ENCODE measurements around the gene LIMS1.
A peak's percentile ranks its signal among the peaks of the same experiment; 100 is the strongest.
"Not testable (repeated sequence)": the region's sequence is repeated elsewhere in the genome, so short reads cannot be mapped to it uniquely, and the experiment has no call there.

LIMS1 gene

GRCh38 chr2:108664089-108664488 is 129.8 kb downstream of the LIMS1 start:
- DNase-seq (ENCODE audit: low read depth), result not testable (repeated sequence)

- DNase-seq (ENCODE audit: low read depth), result not testable (repeated sequence)
Measured at GRCh38 chr2:108664979-108665378, 130.7 kb downstream of the LIMS1 start.

DNA sequence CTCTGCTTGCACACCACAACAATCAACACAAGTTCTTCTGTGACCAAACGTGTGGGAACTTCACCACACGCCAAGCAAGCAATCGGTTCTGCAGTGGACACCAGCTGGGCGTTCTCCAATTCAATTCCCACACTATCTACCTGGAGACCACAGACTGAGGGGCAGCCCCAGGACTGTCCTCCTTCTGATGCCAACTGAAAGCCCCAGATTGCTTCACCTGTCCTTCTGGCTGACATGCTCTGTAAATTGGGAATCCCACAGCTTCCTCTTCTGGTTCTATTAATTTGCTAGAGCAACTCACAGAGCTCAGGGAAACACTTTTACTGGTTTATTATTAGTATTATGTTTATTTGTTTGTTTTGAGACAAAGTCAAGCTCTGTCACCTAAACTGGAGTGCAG is 131.7 kb downstream of the LIMS1 start:
- DNase-seq (ENCODE audit: low read depth), result not testable (repeated sequence)

DNA sequence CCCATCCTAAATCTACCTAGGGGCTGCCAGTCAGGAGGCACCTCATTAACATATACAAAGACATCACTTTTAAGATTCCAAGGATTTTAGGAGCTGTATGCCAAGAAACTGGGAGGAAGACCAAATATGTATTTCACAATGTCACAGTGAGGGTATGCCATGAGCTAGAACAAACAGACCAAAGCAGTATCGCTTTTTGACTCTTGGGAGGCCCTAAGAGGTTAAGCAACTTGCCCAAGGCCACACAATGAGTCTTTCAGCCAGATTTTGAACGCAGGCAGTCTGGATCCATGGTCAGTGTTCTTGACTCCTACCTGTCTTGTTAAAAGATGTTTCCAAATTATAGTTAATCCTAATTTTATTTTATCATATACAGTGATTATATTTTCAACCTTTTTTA is 132.9 kb downstream of the LIMS1 start:
- not testable (repeated sequence) for DNase-seq (ENCODE audit: low read depth)

- DNase-seq (ENCODE audit: low read depth), result not testable (repeated sequence)
Measured at GRCh38 chr2:108670282-108670681, 136.0 kb downstream of the LIMS1 start.

DNA sequence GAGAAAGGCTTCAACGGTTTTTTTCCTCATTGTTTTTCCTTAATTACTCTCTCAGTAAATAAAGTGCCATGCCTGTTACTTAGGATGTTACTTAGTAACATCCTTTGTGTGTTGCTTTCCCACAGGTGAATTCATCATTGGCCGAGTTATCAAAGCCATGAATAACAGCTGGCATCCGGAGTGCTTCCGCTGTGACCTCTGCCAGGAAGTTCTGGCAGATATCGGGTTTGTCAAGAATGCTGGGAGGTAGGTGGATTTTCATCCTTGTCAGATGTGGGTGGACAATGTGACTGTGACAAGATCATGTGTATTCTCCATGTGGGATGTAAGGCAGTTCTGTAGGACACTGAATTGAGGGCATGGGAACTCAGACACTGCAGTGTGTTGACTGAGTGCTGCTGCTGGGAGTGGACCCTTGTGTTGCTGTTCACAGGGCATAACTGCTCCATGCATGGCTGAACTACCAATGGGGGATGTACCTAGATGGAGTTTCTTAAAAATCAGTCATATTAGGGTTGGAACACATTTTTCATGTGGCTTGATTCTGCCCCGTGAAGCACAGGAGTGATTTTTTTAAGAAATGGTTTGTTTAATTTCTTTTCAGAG is 138.0 kb downstream of the LIMS1 start:
- not testable (repeated sequence) for DNase-seq (ENCODE audit: low read depth)

DNA sequence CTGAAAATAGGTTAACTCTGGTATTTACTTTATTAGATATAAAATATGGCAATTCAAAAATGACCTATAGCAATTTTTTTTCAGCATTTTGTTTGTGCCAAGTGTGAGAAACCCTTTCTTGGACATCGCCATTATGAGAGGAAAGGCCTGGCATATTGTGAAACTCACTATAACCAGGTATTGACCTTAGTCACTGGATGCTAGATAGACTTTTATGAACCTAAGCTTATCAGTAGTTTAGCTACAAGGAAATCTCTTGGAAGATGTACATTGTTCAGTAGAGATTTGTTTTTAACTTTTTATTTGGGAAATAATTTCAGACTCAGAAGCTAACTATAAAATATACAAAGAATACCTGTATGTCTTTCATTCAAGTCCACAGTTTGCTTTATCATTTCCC is 142.3 kb downstream of the LIMS1 start:
- not testable (repeated sequence) for DNase-seq (ENCODE audit: low read depth)

- not testable (repeated sequence) for DNase-seq (ENCODE audit: low read depth)
Measured at GRCh38 chr2:108677239-108677744, 143.0 kb downstream of the LIMS1 start.

- DNase-seq (ENCODE audit: low read depth), result peak; percentile 35
Measured at GRCh38 chr2:108678198-108678651, 144.0 kb downstream of the LIMS1 start.

- DNase-seq (ENCODE audit: low read depth), result not testable (repeated sequence)
Measured at GRCh38 chr2:108680805-108681204, 146.5 kb downstream of the LIMS1 start.

DNA sequence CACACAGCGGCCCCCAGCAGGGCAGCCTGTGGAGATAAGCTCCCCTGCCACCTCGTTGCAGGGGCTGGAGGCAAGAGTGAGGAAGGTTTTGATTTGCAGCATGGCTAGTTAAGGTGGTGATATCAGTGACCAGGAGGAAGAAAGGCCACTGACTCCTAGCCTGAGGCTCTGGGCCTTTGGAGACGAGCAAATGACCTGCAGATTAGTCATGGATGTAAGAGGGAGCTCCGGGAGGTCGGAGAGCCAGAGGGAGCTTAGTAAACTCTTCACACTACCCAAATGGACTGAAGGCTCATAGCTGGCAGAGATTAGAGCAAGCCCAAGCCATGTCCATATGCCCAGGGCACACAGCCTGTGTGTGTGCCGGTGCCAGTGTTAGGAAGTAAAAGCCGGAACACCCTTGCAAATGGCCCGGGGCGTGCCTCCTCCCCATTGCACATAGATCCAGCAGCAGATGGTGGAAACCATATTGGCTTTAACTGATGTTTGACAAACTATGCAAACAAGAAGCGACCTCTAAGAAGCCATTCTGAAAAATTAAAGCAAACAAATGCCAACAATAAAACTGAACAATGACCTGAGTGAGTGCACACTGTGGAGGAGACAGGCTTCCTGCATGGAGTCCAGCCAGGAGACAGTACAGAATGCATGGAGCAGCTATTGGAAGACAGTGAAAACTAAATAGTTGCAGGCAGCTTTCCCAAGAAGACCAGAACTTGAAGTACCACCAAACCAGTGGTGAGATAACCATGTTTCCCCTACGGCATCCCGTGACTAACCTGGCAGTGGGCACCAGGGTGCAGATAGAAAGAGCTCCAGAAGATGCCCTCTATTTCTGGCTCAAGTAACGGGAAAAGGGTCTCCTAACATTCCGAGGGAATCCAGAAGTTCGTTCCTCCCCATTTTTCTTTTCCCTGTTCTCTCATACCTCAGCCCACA is 154.8 kb downstream of the LIMS1 start:
- DNase-seq (ENCODE audit: low read depth), result not testable (repeated sequence)

DNA sequence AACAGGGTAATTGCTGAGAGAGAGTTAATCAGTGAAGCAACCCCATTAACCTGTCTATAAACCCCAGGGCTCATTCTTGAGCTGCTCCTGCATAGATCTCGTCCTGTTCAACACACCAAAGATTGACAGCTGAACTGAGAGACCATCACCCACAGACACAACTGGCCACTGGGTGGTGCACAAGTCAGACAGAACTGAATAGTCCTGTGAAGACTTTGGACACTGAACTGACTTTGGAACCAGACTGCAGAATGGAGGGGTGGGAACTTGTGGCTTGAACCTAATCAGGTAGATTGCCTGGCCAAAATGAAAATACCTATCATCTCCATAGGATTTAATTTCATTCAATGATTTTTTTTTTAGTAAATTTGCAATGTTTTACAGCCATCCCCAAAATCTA is 155.7 kb downstream of the LIMS1 start:
- DNase-seq (ENCODE audit: low read depth), result not testable (repeated sequence)

- no peak for DNase-seq (ENCODE audit: low read depth)
Measured at GRCh38 chr2:108691447-108691846, 157.2 kb downstream of the LIMS1 start.

GRCh38 chr2:108701208-108701607 is 166.9 kb downstream of the LIMS1 start:
- no peak for DNase-seq (ENCODE audit: low read depth)

DNA sequence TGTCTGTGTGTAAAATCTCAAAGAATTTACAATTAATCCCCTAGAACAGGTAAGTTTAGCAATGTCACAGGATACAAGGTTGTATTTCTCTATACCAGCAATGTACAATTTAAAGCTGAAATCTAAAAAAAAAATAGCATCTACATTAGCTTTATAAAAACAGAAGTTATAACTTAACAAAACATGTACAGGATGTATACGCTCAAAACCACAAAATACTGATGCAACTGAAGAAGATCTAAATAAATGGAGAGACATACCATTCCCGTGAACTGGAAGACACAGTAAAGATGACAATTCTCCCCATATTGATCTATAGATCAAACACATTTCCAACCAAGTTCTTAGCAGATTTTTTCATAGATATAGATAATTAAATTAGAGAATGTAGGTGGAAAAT is 167.5 kb downstream of the LIMS1 start:
- DNase-seq (ENCODE audit: low read depth), result no peak

DNA sequence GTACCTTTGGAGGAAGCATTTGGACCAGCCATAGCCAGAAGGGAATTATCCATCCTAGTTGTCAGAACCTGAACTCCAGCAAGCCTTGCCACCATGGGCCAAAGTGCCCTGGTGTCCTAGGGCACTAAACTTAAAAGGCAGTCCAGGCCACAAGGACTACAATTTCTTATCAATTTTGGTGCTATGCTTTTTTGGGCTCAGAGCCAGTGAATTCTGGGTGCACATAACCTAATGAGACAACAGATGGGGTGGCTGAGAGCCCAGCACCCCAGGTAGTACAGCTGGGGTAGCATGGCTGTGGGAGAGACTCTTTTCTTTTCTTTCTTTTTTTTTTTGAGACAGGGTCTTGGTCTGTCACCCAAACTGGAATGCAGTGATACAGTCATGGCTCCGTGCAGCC is 170.6 kb downstream of the LIMS1 start:
- no peak for DNase-seq (ENCODE audit: low read depth)

DNA sequence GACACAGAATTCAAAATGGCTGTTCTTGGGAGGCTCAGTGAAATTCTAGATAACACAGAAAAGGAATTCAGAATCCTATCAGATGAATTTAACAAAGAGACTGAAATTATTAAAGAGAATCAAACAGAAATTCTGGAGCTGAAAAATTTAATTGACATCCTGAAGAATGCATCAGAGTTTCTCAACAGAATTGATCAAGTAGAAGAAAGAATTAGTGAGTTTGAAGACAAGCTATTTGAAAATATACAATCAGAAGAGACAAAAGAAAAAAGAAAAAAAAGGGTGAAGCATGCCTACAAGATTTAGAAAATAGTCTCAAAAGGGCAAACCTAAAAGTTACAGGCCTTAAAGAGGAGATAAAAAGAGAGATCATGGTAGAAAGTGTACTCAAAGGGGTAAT is 173.0 kb downstream of the LIMS1 start:
- DNase-seq (ENCODE audit: low read depth), result no peak

DNA sequence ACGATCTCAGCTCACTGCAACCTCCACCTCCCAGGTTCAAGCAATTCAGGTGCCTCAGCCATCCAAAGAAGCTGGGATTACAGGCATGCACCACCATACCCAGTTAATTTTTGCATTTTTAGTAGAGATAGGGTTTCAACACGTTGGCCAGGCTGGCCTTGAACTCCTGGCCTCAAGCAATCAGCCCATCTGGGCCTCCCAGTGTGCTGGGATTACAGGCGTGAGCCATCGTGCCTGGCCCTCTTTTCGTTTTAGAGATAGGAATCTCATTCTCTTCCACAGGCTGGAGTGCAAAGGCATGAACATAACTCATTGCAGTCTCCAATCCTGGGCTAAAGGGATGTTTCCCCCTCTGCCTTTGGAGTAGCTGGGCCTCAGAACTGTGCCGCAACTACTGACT is 182.7 kb downstream of the LIMS1 start:
- not testable (repeated sequence) for DNase-seq (ENCODE audit: low read depth)

- DNase-seq (ENCODE audit: low read depth), result peak; percentile 84
Measured at GRCh38 chr2:108719149-108720044, 185.1 kb downstream of the LIMS1 start, which contains the start of gene RANBP2. RANBP2 (plus strand) TSS chr2:108719482; CDS start chr2:108719607, 125 bp downstream.

DNA sequence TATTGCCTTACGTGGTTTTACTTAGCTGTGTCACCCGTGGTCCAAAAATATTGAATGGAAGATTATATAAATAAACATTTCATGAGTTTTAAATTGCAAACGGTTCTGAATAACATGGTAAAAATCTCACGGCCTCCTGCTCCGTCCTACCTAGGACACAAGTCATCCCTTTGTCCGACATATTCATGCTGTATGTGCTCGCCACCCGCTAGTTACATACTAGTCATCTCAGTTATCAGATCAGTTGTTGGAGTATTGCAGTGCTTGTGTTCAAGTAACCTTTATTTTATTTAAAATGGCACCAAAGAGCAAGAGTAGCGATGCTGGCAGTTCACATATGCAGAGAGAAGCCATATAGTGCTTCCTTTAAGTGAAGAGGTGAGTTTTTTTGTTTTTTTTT is 191.8 kb downstream of the LIMS1 start:
- not testable (repeated sequence) for DNase-seq (ENCODE audit: low read depth)

DNA sequence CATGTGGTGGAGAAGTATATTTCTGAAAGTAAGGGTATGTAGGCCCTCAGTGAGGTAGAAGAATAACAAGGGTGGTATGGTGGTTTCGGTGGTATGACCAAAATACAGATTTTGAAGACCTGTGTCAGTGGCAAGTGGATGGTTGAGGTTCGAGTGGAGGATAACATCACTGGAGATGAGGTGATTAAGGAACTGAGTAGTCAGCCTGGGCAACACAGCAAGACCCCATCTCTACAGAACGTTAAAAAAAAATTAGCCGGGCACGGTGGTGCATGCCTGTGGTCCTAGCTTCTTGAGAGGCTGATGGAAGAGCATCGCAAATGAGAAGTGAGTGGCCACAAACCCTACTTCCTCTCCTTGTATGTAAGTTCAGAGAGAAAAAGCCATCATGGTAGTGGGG is 200.4 kb downstream of the LIMS1 start:
- not testable (repeated sequence) for DNase-seq (ENCODE audit: low read depth)

All from GM04503 (cell line).